GM23338 (cell line): ENCODE measurements around the gene DOCK2. TPM values are rescaled to one million over a fixed set of nuclear protein-coding genes. Genes with fewer than 3 reads are reported as not detected.

ENCODE experiments used
- ATAC-seq: fragments of 200-7000 bp; cut with Tn5 transposase; 3 replicates; pipeline ENCODE4 v1.9.1; 2020
- DNase-seq: peaks from one replicate; pipeline ENCODE4 v3.0.0-alpha.2; 2015; ENCODE audit warnings: low spot score
- H2AFZ ChIP-seq: fragments of 200-600 bp; sonication (generic); 2 replicates; pipeline ENCODE4 v1.8.0; 2016; ENCODE audit warnings: antibody characterized with exemption, mild to moderate bottlenecking, moderate library complexity
- H3F3A ChIP-seq: fragments of 200-600 bp; sonication (generic); replicated peaks from 2 replicates; pipeline ENCODE4 v1.8.0; 2017; ENCODE audit warnings: antibody characterized with exemption, mixed run types, low read depth
- H3K27ac ChIP-seq: fragments of 200-600 bp; sonication (generic); 2 replicates; pipeline ENCODE4 v1.6.1; 2016; ENCODE audit warnings: low read depth
- H3K27me3 ChIP-seq: fragments of 200-600 bp; sonication (generic); 2 replicates; pipeline ENCODE4 v1.8.0; 2016; ENCODE audit warnings: mild to moderate bottlenecking, mixed run types, moderate library complexity; ENCODE audit not compliant: insufficient read depth
- H3K36me3 ChIP-seq: fragments of 200-600 bp; sonication (generic); 2 replicates; pipeline ENCODE4 v1.8.0; 2016; ENCODE audit warnings: mild to moderate bottlenecking; ENCODE audit not compliant: insufficient read depth
- H3K4me1 ChIP-seq: fragments of 200-600 bp; sonication (generic); 2 replicates; pipeline ENCODE4 v1.8.0; 2016; ENCODE audit warnings: mild to moderate bottlenecking, moderate library complexity; ENCODE audit not compliant: insufficient read depth
- H3K4me2 ChIP-seq: fragments of 200-600 bp; sonication (generic); 2 replicates; pipeline ENCODE4 v1.7.1; 2017; ENCODE audit warnings: mixed run types
- H3K4me3 ChIP-seq: fragments of 200-600 bp; sonication (generic); 2 replicates; pipeline ENCODE4 v1.6.1; 2016; ENCODE audit warnings: mixed run types
- H3K79me2 ChIP-seq: fragments of 200-600 bp; sonication (generic); replicated peaks from 2 replicates; pipeline ENCODE4 v1.8.0; 2017; ENCODE audit warnings: mild to moderate bottlenecking; ENCODE audit not compliant: insufficient read depth
- H3K9me2 ChIP-seq: fragments of 200-600 bp; sonication (generic); 2 replicates; pipeline ENCODE4 v1.8.0; 2017; ENCODE audit not compliant: insufficient read depth
- H4K20me1 ChIP-seq: fragments of 200-600 bp; sonication (generic); replicated peaks from 2 replicates; pipeline ENCODE4 v1.8.0; 2017; ENCODE audit warnings: mild to moderate bottlenecking; ENCODE audit not compliant: insufficient read depth
- H3K27ac Mint-ChIP-seq: 2 replicates; pipeline ENCODE4 v1.8.0; 2020; ENCODE audit warnings: inconsistent platforms, mild to moderate bottlenecking, moderate library complexity, mixed read lengths
- H3K27me3 Mint-ChIP-seq: 3 replicates; pipeline ENCODE4 v1.8.0; 2022; ENCODE audit warnings: low read depth, mild to moderate bottlenecking, moderate library complexity, mixed read lengths, inconsistent platforms; ENCODE audit not compliant: insufficient read depth, poor library complexity
- H3K36me3 Mint-ChIP-seq: 3 replicates; pipeline ENCODE4 v1.8.0; 2021; ENCODE audit warnings: low read depth, mild to moderate bottlenecking, inconsistent platforms, moderate library complexity, mixed read lengths
- H3K4me1 Mint-ChIP-seq: 3 replicates; pipeline ENCODE4 v1.8.0; 2020; ENCODE audit warnings: mild to moderate bottlenecking, inconsistent platforms, mixed read lengths
- H3K4me3 Mint-ChIP-seq: 3 replicates; pipeline ENCODE4 v1.8.0; 2021; ENCODE audit warnings: moderate library complexity, mild to moderate bottlenecking, inconsistent platforms, mixed read lengths
- H3K9me3 Mint-ChIP-seq: 3 replicates; pipeline ENCODE4 v1.8.0; 2020; ENCODE audit warnings: moderate library complexity, mild to moderate bottlenecking, inconsistent platforms, mixed read lengths
- CREB1 ChIP-seq: fragments of 250-450 bp; sonication (Bioruptor Pico); IDR thresholded peaks from 2 replicates; pipeline ENCODE4 v1.5.0; 2020; ENCODE audit warnings: low read depth, mild to moderate bottlenecking, moderate library complexity
- EZH2phosphoT487 ChIP-seq: fragments of 200-600 bp; sonication (generic); IDR thresholded peaks from one replicate; pipeline ENCODE4 v1.8.1; 2018; ENCODE audit warnings: antibody characterized with exemption; ENCODE audit not compliant: unreplicated experiment
- JUNB ChIP-seq: IDR thresholded peaks from one replicate; pipeline ENCODE4 v1.6.1; 2016; ENCODE audit warnings: antibody characterized with exemption; ENCODE audit not compliant: unreplicated experiment
- NANOG ChIP-seq: IDR thresholded peaks from 2 replicates; pipeline ENCODE4 v1.6.1; 2016; ENCODE audit warnings: antibody characterized with exemption, borderline replicate concordance
- POLR2AphosphoS5 ChIP-seq: IDR thresholded peaks from 2 replicates; pipeline ENCODE4 v1.6.1; 2016; ENCODE audit warnings: antibody characterized with exemption, low read depth
- REST ChIP-seq: IDR thresholded peaks from one replicate; pipeline ENCODE4 v1.6.1; 2018; ENCODE audit warnings: antibody characterized with exemption; ENCODE audit not compliant: unreplicated experiment
- STAT1 ChIP-seq: IDR thresholded peaks from one replicate; pipeline ENCODE4 v1.6.1; 2016; ENCODE audit warnings: antibody characterized with exemption; ENCODE audit not compliant: unreplicated experiment
- ZNF114 ChIP-seq: fragments of 250-450 bp; sonication (Bioruptor Pico); IDR thresholded peaks from 2 replicates; pipeline ENCODE4 v1.5.0; 2020; ENCODE audit warnings: mild to moderate bottlenecking, moderate library complexity
- polyA plus RNA-seq: library from polyadenylated mRNA; unstranded; fragments of >200 nt; fragmentation: Nextera tagmentation; extraction: Ambion mirVana; gene quantifications from 2 replicates; pipeline ENCODE4 v1.2.1, GENCODE V29; 2016
- total RNA-seq: library from RNA; depleted of rRNA; stranded (reverse); fragments of >200 nt; shearing (Covaris generic); gene quantifications from 2 replicates; pipeline ENCODE4 v1.2.3, GENCODE V29; 2014
- TF ChIP-seq, protein P1 (sequence below): IDR thresholded peaks from 2 replicates; pipeline ENCODE4 v1.6.1; 2016; ENCODE audit warnings: antibody characterized with exemption
- TF ChIP-seq, protein P2 (sequence below): fragments of 250-450 bp; sonication (Bioruptor Pico); IDR thresholded peaks from 2 replicates; pipeline ENCODE4 v1.5.0; 2020; ENCODE audit warnings: mild to moderate bottlenecking, moderate library complexity
- TF ChIP-seq, protein P3 (sequence below), 2 experiments: fragments of 200-600 bp in 1 of 2; sonication (generic) in 1 of 2; conservative IDR thresholded peaks; 2 replicates each; pipeline versions ENCODE4 v1.5.1 to v1.6.1; 2016 to 2017; ENCODE audit warnings: antibody characterized with exemption in 2 of 2, low read depth in 2 of 2, mild to moderate bottlenecking in 2 of 2, moderate library complexity in 1 of 2

The DOCK2 gene
- total and polyA plus RNA-seq, 2 experiments from 2014 or later = 3.7 to 9.4 TPM

GRCh38 chr5:170038241-170038640 is 401.2 kb downstream of the DOCK2 start (continued):
- TF ChIP-seq, protein P1, sequence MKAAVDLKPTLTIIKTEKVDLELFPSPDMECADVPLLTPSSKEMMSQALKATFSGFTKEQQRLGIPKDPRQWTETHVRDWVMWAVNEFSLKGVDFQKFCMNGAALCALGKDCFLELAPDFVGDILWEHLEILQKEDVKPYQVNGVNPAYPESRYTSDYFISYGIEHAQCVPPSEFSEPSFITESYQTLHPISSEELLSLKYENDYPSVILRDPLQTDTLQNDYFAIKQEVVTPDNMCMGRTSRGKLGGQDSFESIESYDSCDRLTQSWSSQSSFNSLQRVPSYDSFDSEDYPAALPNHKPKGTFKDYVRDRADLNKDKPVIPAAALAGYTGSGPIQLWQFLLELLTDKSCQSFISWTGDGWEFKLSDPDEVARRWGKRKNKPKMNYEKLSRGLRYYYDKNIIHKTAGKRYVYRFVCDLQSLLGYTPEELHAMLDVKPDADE = no peak
- no peak for TF ChIP-seq EZH2phosphoT487
- TF ChIP-seq CREB1 (CRISPR knock-in tag) = no peak
- TF ChIP-seq STAT1 = no peak
- no peak for TF ChIP-seq POLR2AphosphoS5
- TF ChIP-seq ZNF114 (CRISPR knock-in tag) = no peak

DNA sequence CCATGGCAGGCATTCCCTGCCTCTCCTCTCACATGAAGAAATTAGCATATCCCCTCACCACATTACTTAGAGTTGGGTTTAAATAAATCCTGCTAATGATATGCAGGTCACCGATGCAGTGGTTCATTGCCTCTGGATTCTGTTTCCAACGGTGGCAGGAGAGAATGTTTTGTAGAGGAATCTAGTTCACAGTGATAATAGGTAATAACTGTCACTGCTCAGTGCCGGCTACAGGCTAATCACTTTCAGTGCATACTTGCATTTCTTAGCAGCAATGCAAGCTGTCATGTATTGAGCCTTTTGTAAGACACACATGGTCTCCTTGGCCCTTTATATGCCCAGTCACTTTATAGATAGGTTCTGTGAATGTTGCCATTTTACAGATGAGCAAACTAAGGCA is 402.8 kb downstream of the DOCK2 start:
- no peaks in the 10 kb centered on the region for H3K36me3 Mint-ChIP-seq
- peaks cover 4% of the 10 kb centered on the region for H3K27me3 Mint-ChIP-seq
- no peaks in the 10 kb centered on the region for H3K79me2 ChIP-seq
- no peak for ATAC-seq
- no peaks in the 10 kb centered on the region for H3K9me2 ChIP-seq
- H3K4me1 ChIP-seq = no peaks in the 10 kb centered on the region
- H3K36me3 ChIP-seq = no peaks in the 10 kb centered on the region; the same call in 1 of the 2 replicates
- no peak overlapping the region for H3K27ac ChIP-seq
- H3K9me3 Mint-ChIP-seq = no peaks in the 10 kb centered on the region
- DNase-seq = no peak
- H2AFZ ChIP-seq = no peak overlapping the region
- no peak overlapping the region for H3K4me3 Mint-ChIP-seq
- no peak overlapping the region for H3K4me2 ChIP-seq
- H3K27ac Mint-ChIP-seq = no peak overlapping the region
- H3K4me1 Mint-ChIP-seq = no peaks in the 10 kb centered on the region
- H3K4me3 ChIP-seq = no peak overlapping the region
- H3K27me3 ChIP-seq = no peaks in the 10 kb centered on the region
- H3F3A ChIP-seq = no peaks in the 10 kb centered on the region
- H4K20me1 ChIP-seq = no peaks in the 10 kb centered on the region
- TF ChIP-seq POLR2AphosphoS5 (no peak), STAT1 (no peak), NANOG (no peak), REST (no peak), EZH2phosphoT487 (no peak), JUNB (no peak), CREB1 (CRISPR knock-in tag) (no peak), ZNF114 (CRISPR knock-in tag) (no peak)
- TF ChIP-seq, protein P1 = no peak
- TF ChIP-seq, protein P2, sequence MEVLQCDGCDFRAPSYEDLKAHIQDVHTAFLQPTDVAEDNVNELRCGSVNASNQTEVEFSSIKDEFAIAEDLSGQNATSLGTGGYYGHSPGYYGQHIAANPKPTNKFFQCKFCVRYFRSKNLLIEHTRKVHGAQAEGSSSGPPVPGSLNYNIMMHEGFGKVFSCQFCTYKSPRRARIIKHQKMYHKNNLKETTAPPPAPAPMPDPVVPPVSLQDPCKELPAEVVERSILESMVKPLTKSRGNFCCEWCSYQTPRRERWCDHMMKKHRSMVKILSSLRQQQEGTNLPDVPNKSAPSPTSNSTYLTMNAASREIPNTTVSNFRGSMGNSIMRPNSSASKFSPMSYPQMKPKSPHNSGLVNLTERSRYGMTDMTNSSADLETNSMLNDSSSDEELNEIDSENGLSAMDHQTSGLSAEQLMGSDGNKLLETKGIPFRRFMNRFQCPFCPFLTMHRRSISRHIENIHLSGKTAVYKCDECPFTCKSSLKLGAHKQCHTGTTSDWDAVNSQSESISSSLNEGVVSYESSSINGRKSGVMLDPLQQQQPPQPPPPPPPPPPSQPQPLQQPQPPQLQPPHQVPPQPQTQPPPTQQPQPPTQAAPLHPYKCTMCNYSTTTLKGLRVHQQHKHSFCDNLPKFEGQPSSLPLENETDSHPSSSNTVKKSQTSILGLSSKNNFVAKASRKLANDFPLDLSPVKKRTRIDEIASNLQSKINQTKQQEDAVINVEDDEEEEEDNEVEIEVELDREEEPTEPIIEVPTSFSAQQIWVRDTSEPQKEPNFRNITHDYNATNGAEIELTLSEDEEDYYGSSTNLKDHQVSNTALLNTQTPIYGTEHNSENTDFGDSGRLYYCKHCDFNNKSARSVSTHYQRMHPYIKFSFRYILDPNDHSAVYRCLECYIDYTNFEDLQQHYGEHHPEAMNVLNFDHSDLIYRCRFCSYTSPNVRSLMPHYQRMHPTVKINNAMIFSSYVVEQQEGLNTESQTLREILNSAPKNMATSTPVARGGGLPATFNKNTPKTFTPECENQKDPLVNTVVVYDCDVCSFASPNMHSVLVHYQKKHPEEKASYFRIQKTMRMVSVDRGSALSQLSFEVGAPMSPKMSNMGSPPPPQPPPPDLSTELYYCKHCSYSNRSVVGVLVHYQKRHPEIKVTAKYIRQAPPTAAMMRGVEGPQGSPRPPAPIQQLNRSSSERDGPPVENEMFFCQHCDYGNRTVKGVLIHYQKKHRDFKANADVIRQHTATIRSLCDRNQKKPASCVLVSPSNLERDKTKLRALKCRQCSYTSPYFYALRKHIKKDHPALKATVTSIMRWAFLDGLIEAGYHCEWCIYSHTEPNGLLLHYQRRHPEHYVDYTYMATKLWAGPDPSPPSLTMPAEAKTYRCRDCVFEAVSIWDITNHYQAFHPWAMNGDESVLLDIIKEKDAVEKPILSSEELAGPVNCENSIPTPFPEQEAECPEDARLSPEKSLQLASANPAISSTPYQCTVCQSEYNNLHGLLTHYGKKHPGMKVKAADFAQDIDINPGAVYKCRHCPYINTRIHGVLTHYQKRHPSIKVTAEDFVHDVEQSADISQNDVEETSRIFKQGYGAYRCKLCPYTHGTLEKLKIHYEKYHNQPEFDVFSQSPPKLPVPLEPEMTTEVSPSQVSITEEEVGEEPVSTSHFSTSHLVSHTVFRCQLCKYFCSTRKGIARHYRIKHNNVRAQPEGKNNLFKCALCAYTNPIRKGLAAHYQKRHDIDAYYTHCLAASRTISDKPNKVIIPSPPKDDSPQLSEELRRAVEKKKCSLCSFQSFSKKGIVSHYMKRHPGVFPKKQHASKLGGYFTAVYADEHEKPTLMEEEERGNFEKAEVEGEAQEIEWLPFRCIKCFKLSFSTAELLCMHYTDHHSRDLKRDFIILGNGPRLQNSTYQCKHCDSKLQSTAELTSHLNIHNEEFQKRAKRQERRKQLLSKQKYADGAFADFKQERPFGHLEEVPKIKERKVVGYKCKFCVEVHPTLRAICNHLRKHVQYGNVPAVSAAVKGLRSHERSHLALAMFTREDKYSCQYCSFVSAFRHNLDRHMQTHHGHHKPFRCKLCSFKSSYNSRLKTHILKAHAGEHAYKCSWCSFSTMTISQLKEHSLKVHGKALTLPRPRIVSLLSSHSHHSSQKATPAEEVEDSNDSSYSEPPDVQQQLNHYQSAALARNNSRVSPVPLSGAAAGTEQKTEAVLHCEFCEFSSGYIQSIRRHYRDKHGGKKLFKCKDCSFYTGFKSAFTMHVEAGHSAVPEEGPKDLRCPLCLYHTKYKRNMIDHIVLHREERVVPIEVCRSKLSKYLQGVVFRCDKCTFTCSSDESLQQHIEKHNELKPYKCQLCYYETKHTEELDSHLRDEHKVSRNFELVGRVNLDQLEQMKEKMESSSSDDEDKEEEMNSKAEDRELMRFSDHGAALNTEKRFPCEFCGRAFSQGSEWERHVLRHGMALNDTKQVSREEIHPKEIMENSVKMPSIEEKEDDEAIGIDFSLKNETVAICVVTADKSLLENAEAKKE (CRISPR knock-in tag) = no peak
- TF ChIP-seq, protein P3, sequence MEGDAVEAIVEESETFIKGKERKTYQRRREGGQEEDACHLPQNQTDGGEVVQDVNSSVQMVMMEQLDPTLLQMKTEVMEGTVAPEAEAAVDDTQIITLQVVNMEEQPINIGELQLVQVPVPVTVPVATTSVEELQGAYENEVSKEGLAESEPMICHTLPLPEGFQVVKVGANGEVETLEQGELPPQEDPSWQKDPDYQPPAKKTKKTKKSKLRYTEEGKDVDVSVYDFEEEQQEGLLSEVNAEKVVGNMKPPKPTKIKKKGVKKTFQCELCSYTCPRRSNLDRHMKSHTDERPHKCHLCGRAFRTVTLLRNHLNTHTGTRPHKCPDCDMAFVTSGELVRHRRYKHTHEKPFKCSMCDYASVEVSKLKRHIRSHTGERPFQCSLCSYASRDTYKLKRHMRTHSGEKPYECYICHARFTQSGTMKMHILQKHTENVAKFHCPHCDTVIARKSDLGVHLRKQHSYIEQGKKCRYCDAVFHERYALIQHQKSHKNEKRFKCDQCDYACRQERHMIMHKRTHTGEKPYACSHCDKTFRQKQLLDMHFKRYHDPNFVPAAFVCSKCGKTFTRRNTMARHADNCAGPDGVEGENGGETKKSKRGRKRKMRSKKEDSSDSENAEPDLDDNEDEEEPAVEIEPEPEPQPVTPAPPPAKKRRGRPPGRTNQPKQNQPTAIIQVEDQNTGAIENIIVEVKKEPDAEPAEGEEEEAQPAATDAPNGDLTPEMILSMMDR (conservative IDR thresholded peaks at IDR 0.05; ENCODE audit: low read depth in 2 of 2) = no peak
